Measurements from ENCODE around the gene PPARA. TPM values are rescaled to one million over a fixed set of nuclear protein-coding genes. Genes with fewer than 3 reads are reported as not detected.

PPARA gene
- polyA plus RNA-seq, 1 donor from 2014 or later, result 0.43 TPM

DNA sequence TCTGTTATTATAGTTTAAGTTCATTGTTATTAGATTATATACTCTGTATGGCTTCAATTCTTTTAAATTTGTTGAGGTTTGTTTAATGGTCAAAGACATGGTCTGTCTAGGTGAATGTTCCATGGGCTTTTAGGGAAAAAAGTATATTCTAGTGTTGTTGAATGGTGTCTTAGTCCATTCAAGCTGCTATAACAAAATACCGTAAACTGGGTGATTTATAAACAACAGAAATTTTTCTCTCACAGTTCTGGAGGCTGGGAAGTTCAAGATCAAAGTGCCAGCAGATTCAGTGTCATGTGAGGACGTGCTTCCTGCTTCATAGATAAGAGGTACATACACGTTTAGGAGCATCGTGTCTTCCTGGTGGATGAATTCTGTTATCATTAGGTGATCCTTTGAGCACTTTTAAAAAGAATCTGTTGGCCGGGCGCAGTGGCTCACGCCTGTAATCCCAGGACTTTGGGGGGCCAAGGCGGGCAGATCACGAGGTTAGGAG is 26.2 kb downstream of the PPARA start:
- no peaks in the 10 kb centered on the region for H4K20me1 ChIP-seq (ENCODE audit: insufficient read depth)
- H3K4me2 ChIP-seq (ENCODE audit: low read length), result no peak overlapping the region
- H3K27ac ChIP-seq (ENCODE audit: low read length), result no peak overlapping the region
- H3F3A ChIP-seq (ENCODE audit: insufficient read depth, low read length, poor library complexity, severe bottlenecking), result no peaks in the 10 kb centered on the region
- TF ChIP-seq MXI1 (conservative IDR thresholded peaks at IDR 0.05; ENCODE audit: poor library complexity, severe bottlenecking), result no peak
- TF ChIP-seq, protein P1, sequence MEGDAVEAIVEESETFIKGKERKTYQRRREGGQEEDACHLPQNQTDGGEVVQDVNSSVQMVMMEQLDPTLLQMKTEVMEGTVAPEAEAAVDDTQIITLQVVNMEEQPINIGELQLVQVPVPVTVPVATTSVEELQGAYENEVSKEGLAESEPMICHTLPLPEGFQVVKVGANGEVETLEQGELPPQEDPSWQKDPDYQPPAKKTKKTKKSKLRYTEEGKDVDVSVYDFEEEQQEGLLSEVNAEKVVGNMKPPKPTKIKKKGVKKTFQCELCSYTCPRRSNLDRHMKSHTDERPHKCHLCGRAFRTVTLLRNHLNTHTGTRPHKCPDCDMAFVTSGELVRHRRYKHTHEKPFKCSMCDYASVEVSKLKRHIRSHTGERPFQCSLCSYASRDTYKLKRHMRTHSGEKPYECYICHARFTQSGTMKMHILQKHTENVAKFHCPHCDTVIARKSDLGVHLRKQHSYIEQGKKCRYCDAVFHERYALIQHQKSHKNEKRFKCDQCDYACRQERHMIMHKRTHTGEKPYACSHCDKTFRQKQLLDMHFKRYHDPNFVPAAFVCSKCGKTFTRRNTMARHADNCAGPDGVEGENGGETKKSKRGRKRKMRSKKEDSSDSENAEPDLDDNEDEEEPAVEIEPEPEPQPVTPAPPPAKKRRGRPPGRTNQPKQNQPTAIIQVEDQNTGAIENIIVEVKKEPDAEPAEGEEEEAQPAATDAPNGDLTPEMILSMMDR (IDR thresholded peaks at IDR 0.05; ENCODE audit: poor library complexity, severe bottlenecking), result no peak
- no peak for TF ChIP-seq EZH2 (IDR thresholded peaks at IDR 0.05; ENCODE audit: borderline replicate concordance, insufficient read depth, low read length, poor library complexity, severe bottlenecking)
- no peak for TF ChIP-seq EP300 (conservative IDR thresholded peaks at IDR 0.05; ENCODE audit: poor library complexity, severe bottlenecking)
- H3K9me3 ChIP-seq (ENCODE audit: low read length), result peaks cover 17% of the 10 kb centered on the region
- no peak overlapping the region for H3K4me3 ChIP-seq (ENCODE audit: low read length)
- no peaks in the 10 kb centered on the region for H3K9me2 ChIP-seq (ENCODE audit: insufficient read depth, low read length)
- no peak overlapping the region for H3K9ac ChIP-seq (ENCODE audit: low read length)
- H3K79me2 ChIP-seq (replicated peaks; ENCODE audit: insufficient read depth, low read length), result no peaks in the 10 kb centered on the region
- H3K27me3 ChIP-seq (ENCODE audit: insufficient read depth, low read depth, low read length), result no peaks in the 10 kb centered on the region
- H3K36me3 ChIP-seq (ENCODE audit: insufficient read depth, low read length), result no peaks in the 10 kb centered on the region
- H2AFZ ChIP-seq (ENCODE audit: low read depth, low read length), result no peak overlapping the region

DNA sequence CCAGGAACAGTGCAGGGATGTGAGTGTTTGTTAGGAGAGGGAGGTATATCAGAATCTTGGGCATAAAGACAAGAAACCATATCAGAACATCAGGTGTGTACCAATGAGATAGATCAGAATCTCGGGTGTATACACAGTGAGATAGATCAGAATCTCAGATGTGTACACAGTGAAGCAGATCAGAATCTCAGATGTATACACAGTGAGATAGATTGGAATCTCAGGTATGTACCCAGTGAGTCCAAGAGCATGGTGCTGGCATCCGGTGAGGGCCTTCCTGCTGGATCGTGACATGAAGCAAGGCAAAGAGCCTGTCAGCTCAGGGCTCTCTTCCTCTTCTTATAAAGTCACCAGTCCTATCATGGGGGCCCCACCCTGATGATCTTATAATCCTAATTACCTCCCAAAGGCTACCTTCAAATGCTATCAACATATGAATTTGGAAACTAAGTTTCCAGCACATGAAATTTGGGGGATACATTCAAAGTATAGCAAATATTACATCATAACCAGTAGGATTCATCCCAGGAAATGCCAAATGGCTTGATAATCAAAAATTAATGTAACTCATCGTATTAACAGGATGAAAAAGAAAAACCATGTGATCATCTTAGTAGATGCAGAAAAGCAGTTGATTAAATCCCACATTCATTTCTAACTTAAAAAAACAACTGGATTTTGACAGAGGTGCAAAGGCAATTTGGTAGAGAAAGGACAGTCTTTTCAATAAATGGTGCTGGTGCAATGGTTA is 28.6 kb downstream of the PPARA start:
- no peaks in the 10 kb centered on the region for H3F3A ChIP-seq (ENCODE audit: insufficient read depth, low read length, poor library complexity, severe bottlenecking)
- no peaks in the 10 kb centered on the region for H3K36me3 ChIP-seq (ENCODE audit: insufficient read depth, low read length)
- no peak overlapping the region for H3K9ac ChIP-seq (ENCODE audit: low read length)
- peaks cover 17% of the 10 kb centered on the region for H3K9me3 ChIP-seq (ENCODE audit: low read length)
- H4K20me1 ChIP-seq (ENCODE audit: insufficient read depth), result no peaks in the 10 kb centered on the region
- TF ChIP-seq TAF1 (IDR thresholded peaks at IDR 0.05; ENCODE audit: low read depth) (no peak), RAD21 (conservative IDR thresholded peaks at IDR 0.05) (no peak), POLR2AphosphoS5 (IDR thresholded peaks at IDR 0.05) (no peak), REST (IDR thresholded peaks at IDR 0.05; ENCODE audit: borderline replicate concordance) (no peak), EZH2 (IDR thresholded peaks at IDR 0.05; ENCODE audit: borderline replicate concordance, insufficient read depth, low read length, poor library complexity, severe bottlenecking) (no peak), SMC3 (conservative IDR thresholded peaks at IDR 0.05; ENCODE audit: poor library complexity) (no peak), EP300 (conservative IDR thresholded peaks at IDR 0.05; ENCODE audit: poor library complexity, severe bottlenecking) (no peak), MXI1 (conservative IDR thresholded peaks at IDR 0.05; ENCODE audit: poor library complexity, severe bottlenecking) (no peak)
- TF ChIP-seq, protein P1 (IDR thresholded peaks at IDR 0.05; ENCODE audit: poor library complexity, severe bottlenecking), result no peak
- H3K4me2 ChIP-seq (ENCODE audit: low read length), result no peak overlapping the region
- H3K79me2 ChIP-seq (replicated peaks; ENCODE audit: insufficient read depth, low read length), result no peaks in the 10 kb centered on the region
- H3K4me3 ChIP-seq (ENCODE audit: low read length), result no peak overlapping the region
- no peak overlapping the region for H3K27ac ChIP-seq (ENCODE audit: low read length)
- no peaks in the 10 kb centered on the region for H3K9me2 ChIP-seq (ENCODE audit: insufficient read depth, low read length)
- no peak overlapping the region for H2AFZ ChIP-seq (ENCODE audit: low read depth, low read length)
- H3K27me3 ChIP-seq (ENCODE audit: insufficient read depth, low read depth, low read length), result no peaks in the 10 kb centered on the region
